GM19240 (cell line): ENCODE results near the gene PRKN.
"Not testable (repeated sequence)": the region's sequence is repeated elsewhere in the genome, so short reads cannot be mapped to it uniquely, and the experiment has no call there.

Experiments used
- DNase-seq: peaks from one replicate; pipeline ENCODE4 v3.0.0; 2011; ENCODE audit warnings: low spot score; ENCODE audit not compliant: insufficient read length

PRKN gene

DNA sequence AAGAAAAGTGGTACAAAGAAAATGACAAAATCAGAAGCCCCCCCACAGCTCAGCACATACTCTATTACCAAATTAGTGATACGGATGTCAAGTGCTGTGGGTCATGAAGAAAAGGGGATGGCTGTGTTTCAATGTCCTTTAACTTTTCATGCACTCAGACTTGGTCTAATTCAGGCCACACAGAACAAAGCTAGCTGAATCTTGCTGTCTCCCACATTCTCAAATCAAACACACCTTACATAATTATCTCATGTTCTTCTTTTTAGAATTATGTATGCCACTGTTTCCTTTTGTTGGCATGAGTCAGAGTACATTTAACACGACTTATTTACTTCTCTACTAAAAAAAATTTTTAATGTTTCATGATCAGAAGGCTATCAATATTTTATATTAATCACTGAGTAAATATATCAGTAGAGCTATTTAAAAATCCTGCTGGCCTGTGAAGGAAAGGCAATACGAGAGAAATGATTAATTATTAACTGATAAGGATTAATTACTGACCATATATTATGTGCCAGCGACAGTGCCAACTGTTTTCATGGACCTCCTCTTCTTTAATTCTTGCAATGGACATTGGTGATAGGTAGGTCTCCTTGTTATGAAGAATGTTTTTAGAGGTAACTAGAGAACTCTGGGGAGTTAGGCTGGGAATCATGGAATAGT, 857.2 kb downstream of the PRKN start:
- no peak for DNase-seq

DNA sequence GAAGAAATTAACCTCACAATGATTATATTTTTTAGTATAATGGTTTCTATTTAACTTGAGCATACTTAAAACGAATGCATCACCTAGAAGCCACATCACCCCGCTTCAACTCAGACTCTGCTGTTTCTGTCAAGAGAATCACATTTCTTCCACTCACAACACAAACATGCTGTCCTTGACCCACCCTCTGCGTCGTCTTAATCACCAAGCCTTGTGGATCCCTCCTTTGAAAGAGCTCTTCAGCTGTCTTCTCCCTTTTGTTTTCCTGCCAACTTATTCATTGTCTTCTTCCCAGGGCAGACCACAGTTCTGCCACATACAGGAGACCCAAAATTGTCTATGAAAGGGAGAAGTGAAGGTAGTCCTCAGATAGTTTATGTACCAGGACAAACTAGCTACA, 858.1 kb downstream of the PRKN start:
- DNase-seq, result no peak

DNA sequence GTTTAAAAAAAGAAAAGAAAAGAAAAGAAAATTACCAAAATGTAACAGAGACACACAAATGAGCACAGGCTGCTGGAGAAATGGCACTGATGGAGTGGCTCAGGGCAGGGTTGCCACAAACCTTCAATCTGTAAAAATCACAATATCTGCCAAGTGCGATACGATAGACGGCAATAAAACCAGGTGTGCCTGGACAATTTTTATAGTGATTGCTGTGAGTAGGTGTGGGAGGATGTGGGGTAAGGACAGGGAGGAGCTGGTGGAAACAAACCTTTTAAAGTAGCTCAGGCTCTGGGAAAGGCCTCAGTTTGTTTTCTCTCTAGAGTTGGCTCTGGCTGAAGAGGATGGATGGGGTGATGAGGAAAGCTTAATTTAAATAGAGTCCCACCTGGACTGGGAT, 861.0 kb downstream of the PRKN start:
- no peak for DNase-seq

- not testable (repeated sequence) for DNase-seq
Observed at GRCh38 chr6:161861061-161861460, 866.5 kb downstream of the PRKN start.

DNA sequence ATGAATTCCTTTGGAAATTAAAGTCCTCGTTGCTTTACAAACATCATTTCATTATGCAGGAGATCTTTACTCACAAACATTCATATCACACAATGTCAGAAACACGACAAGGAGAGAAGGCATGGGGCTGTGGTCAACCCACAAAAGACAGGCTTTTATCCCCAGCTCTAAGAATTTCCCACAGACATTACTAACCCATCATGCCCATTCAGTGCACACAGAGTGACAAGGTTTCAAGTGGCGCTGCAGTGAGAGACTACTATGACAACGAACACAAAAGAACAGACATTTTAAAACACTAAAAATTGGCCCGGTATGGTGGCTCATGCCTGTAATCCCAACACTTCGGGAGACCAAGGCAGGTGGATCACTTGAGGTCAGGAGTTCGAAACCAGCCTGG, 873.9 kb downstream of the PRKN start:
- DNase-seq, result no peak

DNA sequence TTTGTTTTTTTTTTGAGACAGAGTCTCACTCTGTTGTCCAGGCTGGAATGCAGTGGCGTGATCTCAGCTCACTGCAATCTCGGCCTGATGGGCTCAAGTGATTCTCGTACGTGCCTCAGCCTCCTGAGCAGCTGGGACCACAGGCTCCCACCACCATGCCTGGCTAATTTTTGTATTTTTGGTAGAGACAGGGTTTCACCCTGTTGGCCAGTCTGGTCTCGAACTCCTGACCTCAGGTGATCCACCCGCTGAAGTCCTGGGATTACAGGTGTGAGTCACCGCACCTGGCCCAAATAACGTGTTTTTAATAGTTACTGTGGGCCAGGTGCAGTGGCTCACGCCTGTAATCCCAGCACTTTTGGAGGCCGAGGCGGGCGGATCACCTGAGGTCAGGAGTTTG, 876.1 kb downstream of the PRKN start:
- DNase-seq, result not testable (repeated sequence)

DNA sequence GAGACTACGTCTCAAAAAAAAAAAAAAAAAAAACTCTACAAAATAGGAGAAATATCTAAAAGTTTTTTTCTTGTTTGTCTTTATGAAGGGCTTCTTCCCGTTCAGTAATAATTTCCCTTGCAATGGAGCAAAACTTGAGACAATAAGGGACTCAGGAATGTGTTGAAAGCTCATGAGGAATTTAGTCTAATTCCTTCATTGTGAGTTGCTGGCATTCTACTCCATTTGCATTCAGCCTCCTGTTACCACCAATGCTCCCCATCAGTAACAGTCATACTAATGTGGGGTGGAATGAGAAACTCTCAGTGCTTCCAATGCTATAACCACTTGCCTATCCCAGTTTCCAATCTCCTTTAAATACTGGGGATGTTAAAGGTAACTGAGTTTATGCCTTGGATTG, 877.0 kb downstream of the PRKN start:
- DNase-seq, result no peak

- DNase-seq, result no peak
Observed at GRCh38 chr6:161847628-161848027, 879.9 kb downstream of the PRKN start.

GRCh38 chr6:161844804-161845203, 882.8 kb downstream of the PRKN start:
- DNase-seq, result no peak

DNA sequence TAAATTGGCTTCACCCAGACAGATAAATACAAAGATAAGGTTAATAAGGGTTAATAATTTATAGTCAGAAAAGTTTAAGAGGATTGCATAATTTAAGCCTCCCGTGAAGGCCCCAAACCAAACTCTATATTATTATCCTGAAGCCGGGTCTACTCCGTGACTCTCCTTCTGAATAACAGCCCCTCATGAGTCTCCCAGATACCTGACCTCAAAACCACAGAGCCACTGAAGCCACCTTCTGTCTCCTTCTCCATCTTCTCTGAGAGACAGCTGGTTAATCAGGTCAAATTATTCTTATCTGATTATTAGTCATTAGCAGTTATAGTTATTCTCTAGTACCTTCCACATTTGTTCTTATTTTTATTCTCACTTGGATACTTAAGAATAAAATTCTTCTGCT, 884.5 kb downstream of the PRKN start:
- no peak for DNase-seq

- no peak for DNase-seq
Observed at GRCh38 chr6:161840380-161840779, 887.2 kb downstream of the PRKN start.

- no peak for DNase-seq
Observed at GRCh38 chr6:161838306-161839035, 889.1 kb downstream of the PRKN start.

DNA sequence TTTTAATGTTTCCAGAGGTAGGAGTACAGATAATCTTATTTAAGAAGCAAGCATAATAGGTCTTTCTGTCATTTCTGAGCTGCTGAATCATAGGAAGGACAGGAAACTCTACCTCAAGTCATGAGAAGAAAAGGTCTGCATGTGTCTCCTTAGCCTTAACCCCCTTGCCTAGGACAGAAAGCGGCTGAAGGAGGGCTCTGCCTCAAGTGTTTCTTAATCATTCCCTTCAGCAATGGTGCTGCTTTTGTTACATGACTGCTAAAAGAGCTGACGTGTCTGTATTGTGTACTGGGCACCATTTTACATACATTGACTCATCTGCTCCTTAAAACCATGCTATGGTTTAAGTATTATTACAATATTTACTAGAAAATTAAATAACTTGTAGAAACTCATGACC, 889.7 kb downstream of the PRKN start:
- no peak for DNase-seq

DNA sequence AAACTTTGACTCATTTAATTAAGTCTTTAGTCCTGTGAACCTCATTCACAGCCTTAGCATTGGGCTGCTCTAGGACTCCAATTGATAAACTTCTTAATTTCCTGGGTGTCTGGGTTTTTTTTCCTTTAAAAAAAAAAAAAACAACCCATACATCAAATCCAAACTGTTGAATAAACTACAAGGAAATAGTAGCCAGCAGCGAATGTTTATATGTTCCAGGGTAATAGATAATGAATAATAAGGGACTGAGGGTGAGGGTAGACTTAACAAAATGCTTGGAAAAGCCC, 890.2 kb downstream of the PRKN start:
- no peak for DNase-seq

DNA sequence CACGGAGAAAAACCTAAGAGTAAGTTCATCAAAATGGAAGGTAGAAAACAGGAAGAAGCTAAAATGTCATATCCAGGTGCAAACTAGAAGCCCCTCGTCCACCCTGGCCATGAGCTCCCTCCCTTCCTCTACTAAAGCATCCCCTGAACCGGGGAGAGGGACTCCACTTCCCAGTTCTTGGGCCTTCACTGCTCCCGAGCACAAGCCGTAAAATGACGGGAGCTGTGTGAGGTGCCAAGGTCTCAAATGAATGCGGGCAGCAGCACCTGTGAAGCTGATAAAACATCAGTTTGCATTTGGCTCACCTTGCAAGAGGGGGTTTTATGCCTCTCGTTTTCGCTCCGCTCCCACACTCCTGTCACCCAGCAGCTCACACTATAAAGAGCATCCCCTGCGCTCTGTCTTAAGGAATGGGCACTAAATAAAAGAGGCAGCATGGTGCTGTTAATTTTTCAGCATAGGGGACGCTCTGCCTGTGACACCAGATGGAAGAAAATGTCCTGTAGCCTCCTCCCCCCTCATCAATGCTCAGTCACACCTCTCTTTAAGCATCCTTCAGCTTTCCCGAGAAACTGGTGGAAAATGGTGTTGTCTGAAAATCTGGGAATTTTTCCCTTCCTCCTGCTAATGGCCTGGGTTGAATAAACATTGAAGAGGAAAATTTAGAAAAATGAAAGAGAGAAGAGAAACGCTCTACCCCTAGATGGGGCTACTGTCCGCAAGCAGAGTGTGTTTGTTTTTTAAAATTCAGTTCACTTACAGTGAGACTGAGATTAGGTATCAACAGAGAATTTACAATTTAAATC, 890.7 kb downstream of the PRKN start:
- DNase-seq, result no peak

DNA sequence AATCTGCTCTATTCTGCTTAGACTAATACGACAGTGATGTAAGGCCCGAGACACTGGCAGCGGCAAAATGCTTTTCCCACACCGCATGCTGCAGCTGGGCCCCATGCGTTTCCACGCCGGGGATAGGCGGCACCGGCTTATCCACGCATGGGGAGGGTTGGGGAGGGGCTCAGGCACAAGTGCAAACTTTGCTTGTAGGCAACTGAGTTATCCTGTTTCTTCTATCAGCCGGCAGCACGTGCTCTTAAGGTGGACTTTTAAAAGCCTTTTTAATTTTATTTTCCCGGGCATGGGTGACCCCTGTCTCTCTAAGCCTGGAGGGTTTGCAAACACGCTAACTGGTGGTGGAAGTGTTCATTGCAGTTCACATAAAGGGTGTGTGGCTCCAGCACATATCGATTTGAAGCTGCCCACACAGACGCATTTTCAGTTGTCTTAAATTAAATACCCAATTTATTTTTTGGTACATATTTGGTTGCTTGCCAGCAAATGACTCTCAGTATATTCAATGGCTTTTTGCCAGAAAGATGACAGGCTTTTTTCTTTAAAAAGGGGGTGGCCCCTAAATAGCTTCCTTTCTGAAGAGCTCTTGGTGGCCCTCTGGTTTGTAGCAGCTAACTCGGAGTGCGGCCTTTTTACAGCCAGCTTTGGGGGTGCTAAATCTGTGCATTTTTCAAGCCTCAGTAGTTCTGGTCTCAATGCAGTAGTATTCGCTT, 891.9 kb downstream of the PRKN start:
- no peak for DNase-seq

GRCh38 chr6:161834426-161834825, 893.1 kb downstream of the PRKN start:
- DNase-seq, result no peak

DNA sequence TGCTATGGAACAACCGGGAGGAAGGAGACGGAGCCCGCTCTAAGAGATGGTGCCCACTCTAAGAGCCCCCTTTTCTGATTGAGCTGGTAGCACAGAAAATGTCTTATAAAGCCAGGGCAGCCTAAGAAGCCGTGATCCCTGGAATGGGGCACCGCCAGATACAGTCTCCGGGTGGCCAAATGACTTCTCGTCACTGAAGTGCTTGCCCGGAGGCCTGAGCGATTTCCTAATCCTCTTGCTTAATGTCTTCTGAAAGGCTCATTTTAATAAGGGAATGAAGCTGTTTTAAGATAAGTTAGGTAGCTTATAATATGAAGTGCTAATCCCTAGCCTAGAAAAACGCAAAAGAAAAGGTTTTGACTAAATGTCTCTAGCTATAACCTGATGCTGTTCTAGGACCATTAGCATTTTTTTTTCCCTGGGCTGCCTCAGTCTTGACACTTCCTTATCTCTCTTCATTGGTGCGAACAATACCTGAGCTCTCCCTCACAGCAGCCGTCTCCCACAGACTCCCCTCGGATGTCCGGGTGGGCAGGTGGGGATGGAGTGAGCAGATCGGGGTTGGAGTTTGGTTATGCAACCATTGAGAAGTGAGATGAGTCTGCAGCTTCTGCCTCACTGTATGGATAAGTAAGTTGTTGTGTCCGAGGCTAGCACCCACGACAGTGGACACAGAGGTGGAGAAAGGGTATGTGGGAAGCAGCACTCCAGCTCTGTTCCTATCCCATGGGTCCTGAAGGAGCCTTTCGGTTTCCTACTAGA, 894.3 kb downstream of the PRKN start:
- no peak for DNase-seq

DNA sequence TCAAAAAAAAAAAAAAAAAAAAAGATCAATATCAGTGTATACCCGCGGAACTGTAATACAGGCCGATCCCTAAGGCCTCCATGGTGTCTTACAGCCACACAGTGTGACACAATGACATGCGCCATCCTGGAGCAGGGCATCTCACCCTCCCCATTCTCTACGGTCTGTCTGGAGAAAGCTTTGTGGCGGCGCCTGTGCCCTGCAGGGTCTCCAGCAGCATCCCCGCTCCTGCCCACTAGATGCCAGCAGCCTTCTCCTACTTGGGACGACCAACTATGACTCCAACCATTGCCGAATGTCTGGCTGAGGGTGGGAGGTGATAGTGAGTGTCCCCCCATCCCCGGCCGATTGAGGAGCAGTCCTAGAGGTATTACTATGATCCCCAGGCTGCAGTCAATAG, 894.9 kb downstream of the PRKN start:
- DNase-seq, result no peak

DNA sequence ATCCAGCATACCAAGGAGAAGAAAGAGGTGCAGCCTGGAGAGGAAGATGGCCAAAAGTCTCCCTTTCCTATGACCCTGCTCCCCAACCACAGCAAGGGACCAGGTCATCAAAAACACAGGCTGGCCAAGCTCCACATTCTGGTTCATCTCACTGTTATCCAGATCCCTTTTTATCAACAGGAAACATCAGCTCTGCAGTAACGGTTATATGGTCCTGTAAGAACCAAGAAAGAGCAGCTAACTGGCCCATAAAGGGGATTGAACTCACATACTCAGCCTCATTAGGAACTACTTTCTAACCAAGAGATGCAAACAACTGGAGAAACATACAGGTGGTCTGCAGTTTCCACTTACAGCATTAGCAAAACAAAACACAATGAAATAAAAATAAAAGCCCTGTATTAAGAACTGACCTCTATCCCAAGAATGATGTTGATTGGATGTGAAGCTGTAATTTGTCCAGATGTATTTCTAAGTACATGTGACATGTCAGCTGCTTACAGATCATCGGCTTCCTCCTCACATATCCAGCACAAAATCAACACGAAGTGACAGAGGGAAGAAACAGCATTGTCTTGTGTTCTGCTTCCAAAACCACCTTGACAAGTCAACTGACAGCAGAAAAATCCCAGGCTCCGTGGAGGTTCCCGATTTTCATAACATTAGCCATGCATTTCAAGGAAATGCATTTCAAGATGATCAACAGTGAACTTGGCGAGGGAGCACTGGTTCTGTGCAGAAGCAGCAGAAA, 896.5 kb downstream of the PRKN start:
- DNase-seq, result no peak
